SU-DHL-6 (cell line): Measurements from ENCODE around the gene PTPN14.

Experiments used
- CTCF ChIP-seq: fragments of 200-600 bp; sonication (generic); IDR thresholded peaks from one replicate; pipeline ENCODE4 v1.5.1; 2017; ENCODE audit warnings: antibody characterized with exemption, mild to moderate bottlenecking, low read length, moderate library complexity; ENCODE audit not compliant: insufficient read depth, poor library complexity, severe bottlenecking
- EZH2phosphoT487 ChIP-seq: fragments of 200-600 bp; sonication (generic), shearing (Covaris generic); conservative IDR thresholded peaks from 2 replicates; pipeline ENCODE4 v1.6.1; 2018; ENCODE audit warnings: mild to moderate bottlenecking, antibody characterized with exemption, low read length, moderate library complexity, mixed read lengths

- TF ChIP-seq CTCF = no peak
- TF ChIP-seq EZH2phosphoT487 = no peak
Observed at GRCh38 chr1:214341459-214341858, 209.9 kb downstream of the PTPN14 start.
